ENCODE measurements around the gene RESP18. TPM values are rescaled to one million over a fixed set of nuclear protein-coding genes. Genes with fewer than 3 reads are reported as not detected.
A peak's percentile ranks its signal among the peaks of the same experiment; 100 is the strongest.

The RESP18 gene
- total and polyA plus RNA-seq, 2 donors (not counting 1 experiment from before 2014, with no cell fraction given), result not detected

GRCh38 chr2:219309278-219309677, 23.3 kb downstream of the RESP18 start, which contains the start of gene PTPRN:
TSS of gene PTPRN (minus strand) at chr2:219309401. CDS start at chr2:219309332, 69 bp downstream.
- no peak for TF ChIP-seq EZH2 (IDR thresholded peaks at IDR 0.05; ENCODE audit: low read length, missing control alignments)
- TF ChIP-seq, protein P1, sequence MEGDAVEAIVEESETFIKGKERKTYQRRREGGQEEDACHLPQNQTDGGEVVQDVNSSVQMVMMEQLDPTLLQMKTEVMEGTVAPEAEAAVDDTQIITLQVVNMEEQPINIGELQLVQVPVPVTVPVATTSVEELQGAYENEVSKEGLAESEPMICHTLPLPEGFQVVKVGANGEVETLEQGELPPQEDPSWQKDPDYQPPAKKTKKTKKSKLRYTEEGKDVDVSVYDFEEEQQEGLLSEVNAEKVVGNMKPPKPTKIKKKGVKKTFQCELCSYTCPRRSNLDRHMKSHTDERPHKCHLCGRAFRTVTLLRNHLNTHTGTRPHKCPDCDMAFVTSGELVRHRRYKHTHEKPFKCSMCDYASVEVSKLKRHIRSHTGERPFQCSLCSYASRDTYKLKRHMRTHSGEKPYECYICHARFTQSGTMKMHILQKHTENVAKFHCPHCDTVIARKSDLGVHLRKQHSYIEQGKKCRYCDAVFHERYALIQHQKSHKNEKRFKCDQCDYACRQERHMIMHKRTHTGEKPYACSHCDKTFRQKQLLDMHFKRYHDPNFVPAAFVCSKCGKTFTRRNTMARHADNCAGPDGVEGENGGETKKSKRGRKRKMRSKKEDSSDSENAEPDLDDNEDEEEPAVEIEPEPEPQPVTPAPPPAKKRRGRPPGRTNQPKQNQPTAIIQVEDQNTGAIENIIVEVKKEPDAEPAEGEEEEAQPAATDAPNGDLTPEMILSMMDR (conservative IDR thresholded peaks at IDR 0.05 in 1 of 2, IDR thresholded peaks at IDR 0.05 in 1 of 2; ENCODE audit: low read depth in 1 of 2, low read length in 2 of 2), result no peak
- H3K9me3 ChIP-seq (ENCODE audit: control insufficient read depth, insufficient read depth, low read depth, low read length), result no peaks in the 10 kb centered on the region
- H4K20me1 ChIP-seq (ENCODE audit: control insufficient read depth, extremely low read depth, insufficient read depth, low read length), result no peaks in the 10 kb centered on the region
- H3K36me3 ChIP-seq (ENCODE audit: control insufficient read depth, insufficient read depth, low read length), result no peaks in the 10 kb centered on the region
- no peak within 1 kb of the TSS for H2AFZ ChIP-seq (ENCODE audit: low read length)
- peaks cover 3% of the 10 kb centered on the region for H3K4me1 ChIP-seq (ENCODE audit: control insufficient read depth, extremely low read depth, insufficient read depth, low read length)
- H3K9ac ChIP-seq (ENCODE audit: insufficient read depth, low read length), result no peak within 1 kb of the TSS
- peak within 1 kb of the TSS in 3 of 4 experiments; percentile 11 to 69 (median 40) for H3K4me3 ChIP-seq (replicated peaks in 1 of 4; ENCODE audit: control extremely low read depth in 1 of 4, insufficient read depth in 1 of 4, low read depth in 3 of 4, low read length in 4 of 4)
- H3K27me3 ChIP-seq (ENCODE audit: control insufficient read depth, insufficient read depth, low read length), result peaks cover 13% of the 10 kb centered on the region
- peak within 1 kb of the TSS; percentile 62 for H3K4me2 ChIP-seq (ENCODE audit: extremely low read depth, insufficient read depth, low read length)
- H3K27ac ChIP-seq (ENCODE audit: insufficient read depth, low read length), result no peak within 1 kb of the TSS
- no peaks in the 10 kb centered on the region for H3K79me2 ChIP-seq (ENCODE audit: control insufficient read depth, insufficient read depth, low read length)
- peak; percentile 83 to 87 for DNase-seq (ENCODE audit: low read depth in 2 of 2)

DNA sequence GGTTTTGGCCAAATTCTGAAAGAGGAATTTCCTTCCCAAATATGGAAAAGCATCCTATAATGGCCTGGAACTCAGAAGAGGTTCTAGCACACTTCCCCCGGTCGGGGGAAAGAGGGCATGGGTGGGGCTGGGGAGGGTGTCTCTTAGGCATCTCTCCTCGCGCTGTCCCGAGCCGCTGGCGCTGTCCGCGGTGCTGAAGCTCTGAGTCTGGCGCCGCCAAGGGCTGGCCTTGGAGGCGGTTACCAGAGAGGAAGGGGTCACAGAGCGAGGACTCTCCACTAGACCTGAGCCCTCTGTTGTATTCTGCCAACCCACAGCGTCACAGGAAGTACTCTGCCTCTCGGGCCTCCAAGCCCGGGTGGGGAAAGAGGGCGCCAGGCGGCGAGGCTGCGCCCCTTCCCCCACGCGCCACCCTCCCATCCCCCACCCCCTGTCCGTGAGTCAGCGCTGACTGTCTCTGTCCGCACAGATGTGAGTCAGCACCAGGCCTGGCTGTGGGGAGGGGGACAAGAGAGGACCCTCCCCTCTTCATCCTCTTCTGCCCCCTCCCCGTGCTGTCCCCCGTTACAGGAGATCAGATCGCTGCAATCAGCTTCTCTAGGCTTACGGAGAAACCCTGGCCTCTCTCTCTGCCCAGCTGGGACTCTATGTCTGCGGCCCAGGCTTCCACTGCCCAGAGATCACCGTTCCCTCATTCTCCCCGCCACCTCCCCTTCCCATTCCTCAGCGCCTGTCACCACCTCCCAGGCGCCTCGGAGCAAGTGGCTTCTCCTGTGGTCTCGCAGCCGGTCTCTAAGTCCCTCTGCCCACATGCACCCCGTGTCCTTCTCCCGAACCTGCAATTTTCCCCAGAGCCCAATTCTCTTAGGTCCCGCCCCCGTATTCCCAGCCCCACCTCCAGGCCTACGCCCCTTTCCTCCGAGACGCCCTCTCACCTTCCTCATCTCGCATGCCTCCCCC, 24.1 kb downstream of the RESP18 start:
- no peaks in the 10 kb centered on the region for H4K20me1 ChIP-seq (ENCODE audit: control insufficient read depth, extremely low read depth, insufficient read depth, low read length)
- no peak overlapping the region for H2AFZ ChIP-seq (ENCODE audit: low read length)
- DNase-seq (ENCODE audit: low read depth in 2 of 2), result peak; percentile 67 to 82
- H3K4me2 ChIP-seq (ENCODE audit: extremely low read depth, insufficient read depth, low read length), result peak overlapping the region; percentile 62
- H3K27me3 ChIP-seq (ENCODE audit: control insufficient read depth, insufficient read depth, low read length), result peaks cover 13% of the 10 kb centered on the region
- H3K79me2 ChIP-seq (ENCODE audit: control insufficient read depth, insufficient read depth, low read length), result no peaks in the 10 kb centered on the region
- H3K4me1 ChIP-seq (ENCODE audit: control insufficient read depth, extremely low read depth, insufficient read depth, low read length), result peaks cover 3% of the 10 kb centered on the region
- no peak overlapping the region for H3K9ac ChIP-seq (ENCODE audit: insufficient read depth, low read length)
- no peaks in the 10 kb centered on the region for H3K36me3 ChIP-seq (ENCODE audit: control insufficient read depth, insufficient read depth, low read length)
- TF ChIP-seq, protein P1 (conservative IDR thresholded peaks at IDR 0.05 in 1 of 2, IDR thresholded peaks at IDR 0.05 in 1 of 2; ENCODE audit: low read depth in 1 of 2, low read length in 2 of 2), result no peak
- no peak for TF ChIP-seq EZH2 (IDR thresholded peaks at IDR 0.05; ENCODE audit: low read length, missing control alignments)
- peak overlapping the region in 3 of 4 experiments; percentile 11 to 69 (median 40) for H3K4me3 ChIP-seq (replicated peaks in 1 of 4; ENCODE audit: control extremely low read depth in 1 of 4, insufficient read depth in 1 of 4, low read depth in 3 of 4, low read length in 4 of 4)
- H3K9me3 ChIP-seq (ENCODE audit: control insufficient read depth, insufficient read depth, low read depth, low read length), result no peaks in the 10 kb centered on the region
- H3K27ac ChIP-seq (ENCODE audit: insufficient read depth, low read length), result no peak overlapping the region

DNA sequence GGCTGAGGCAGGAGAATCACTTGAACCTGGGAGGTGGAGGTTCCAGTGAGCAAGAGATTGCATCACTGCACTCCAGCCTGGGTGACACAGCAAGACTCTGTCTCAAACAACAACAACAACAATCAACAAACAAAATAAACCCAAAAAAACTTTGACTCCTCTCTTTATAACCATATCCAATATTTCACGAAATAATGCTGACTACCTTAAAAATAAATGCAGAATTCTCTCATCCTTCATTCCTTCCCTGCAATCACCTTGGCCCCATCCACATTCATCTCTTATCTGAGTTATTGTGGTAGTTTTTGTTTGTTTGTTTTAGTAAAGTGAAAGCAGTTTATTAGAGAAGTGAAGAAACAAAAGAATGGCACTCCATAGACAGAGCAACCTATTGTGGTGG, 26.5 kb downstream of the RESP18 start:
- Histone ChIP-seq H3K27me3 (ENCODE audit: control insufficient read depth, insufficient read depth, low read length) (peaks cover 21% of the 10 kb centered on the region), H3K4me1 (ENCODE audit: control insufficient read depth, extremely low read depth, insufficient read depth, low read length) (peaks cover 3% of the 10 kb centered on the region), H3K4me2 (ENCODE audit: extremely low read depth, insufficient read depth, low read length) (no peak overlapping the region), H3K9ac (ENCODE audit: insufficient read depth, low read length) (no peak overlapping the region), H3K9me3 (ENCODE audit: control insufficient read depth, insufficient read depth, low read depth, low read length) (no peaks in the 10 kb centered on the region), H4K20me1 (ENCODE audit: control insufficient read depth, extremely low read depth, insufficient read depth, low read length) (no peaks in the 10 kb centered on the region), H3K36me3 (ENCODE audit: control insufficient read depth, insufficient read depth, low read length) (no peaks in the 10 kb centered on the region), H3K79me2 (ENCODE audit: control insufficient read depth, insufficient read depth, low read length) (no peaks in the 10 kb centered on the region), H3K4me3 (replicated peaks in 1 of 4; ENCODE audit: control extremely low read depth in 1 of 4, insufficient read depth in 1 of 4, low read depth in 3 of 4, low read length in 4 of 4) (no peak overlapping the region), H2AFZ (ENCODE audit: low read length) (no peak overlapping the region), H3K27ac (ENCODE audit: insufficient read depth, low read length) (no peak overlapping the region)
- DNase-seq (ENCODE audit: low read depth in 2 of 2), result no peak
- TF ChIP-seq, protein P1 (conservative IDR thresholded peaks at IDR 0.05 in 1 of 2, IDR thresholded peaks at IDR 0.05 in 1 of 2; ENCODE audit: low read depth in 1 of 2, low read length in 2 of 2), result no peak
- no peak for TF ChIP-seq EZH2 (IDR thresholded peaks at IDR 0.05; ENCODE audit: low read length, missing control alignments)
